K562 (cell line): ENCODE measurements around the gene AIM2. TPM values are rescaled to one million over a fixed set of nuclear protein-coding genes. Genes with fewer than 3 reads are reported as not detected.

Experiments used
- ATAC-seq: fragments of 200-7000 bp; cut with Tn5 transposase; 3 replicates; pipeline ENCODE4 v1.9.1; 2020; ENCODE audit warnings: moderate library complexity
- BruUV-seq: library from RNA; stranded (reverse); fragments of 400-500 nt; replicated peaks from 2 replicates; lab custom pipeline; 2021; lab: Mats Ljungman, UMichigan
- CTCF ChIA-PET: fragments of 300-600 bp; formaldehyde crosslinking; extraction: SDS; loops from one replicate; lab custom pipeline; 2021; ENCODE audit warnings: low intra/inter-chr PET ratio; lab: Yijun Ruan, JAX
- POLR2A ChIA-PET: fragments of 300-600, 350-650 bp; sonication (Branson Sonifier 250); formaldehyde crosslinking; extraction: SDS; loops from one replicate; lab custom pipeline; 2021; ENCODE audit warnings: antibody characterized with exemption, inconsistent platforms; lab: Yijun Ruan, JAX
- DNase-seq, 4 experiments: peaks; one replicate each; pipeline versions ENCODE4 v3.0.0 to v3.0.0-alpha.2; 2011 to 2018; ENCODE audit warnings: low spot score in 3 of 4, mixed read lengths in 3 of 4; ENCODE audit errors: extremely low read depth in 1 of 4
- FAIRE-seq: peaks from 2 replicates; lab custom pipeline; 2011; peaks lifted over from hg19 to GRCh38; lab: Jason Lieb, UNC
- H2AFZ ChIP-seq: 2 replicates; pipeline ENCODE4 v1.6.0; 2011; ENCODE audit warnings: low read depth, low read length, control low read depth, inconsistent platforms
- H3K27ac ChIP-seq: fragments of 200-600 bp; 3 replicates; pipeline ENCODE4 v1.8.0; 2011; ENCODE audit warnings: low read depth, mild to moderate bottlenecking, control low read depth, inconsistent platforms, low read length, moderate library complexity, mixed read lengths; ENCODE audit errors: extremely low read depth
- H3K27me3 ChIP-seq, 2 experiments: fragments of 300-600 bp in 1 of 2; 2 replicates in 1 of 2; 3 replicates in 1 of 2; pipeline versions ENCODE4 v1.6.0 to v1.8.0; 2011; ENCODE audit warnings: inconsistent platforms in 2 of 2, low read length in 2 of 2, mild to moderate bottlenecking in 1 of 2, mixed read lengths in 1 of 2, moderate library complexity in 1 of 2; ENCODE audit not compliant: control insufficient read depth in 2 of 2, insufficient read depth in 2 of 2
- H3K36me3 ChIP-seq: fragments of 300-600 bp; 3 replicates; pipeline ENCODE4 v1.8.0; 2011; ENCODE audit warnings: mild to moderate bottlenecking, low read length, inconsistent platforms; ENCODE audit not compliant: control insufficient read depth, insufficient read depth
- H3K4me1 ChIP-seq, 2 experiments: fragments of 200-600 bp in 1 of 2; replicated peaks in 1 of 2; 2 replicates in 1 of 2; 3 replicates in 1 of 2; pipeline versions ENCODE4 v1.5.1 to v1.8.0; 2011; ENCODE audit warnings: inconsistent platforms in 2 of 2, low read length in 2 of 2, mild to moderate bottlenecking in 1 of 2, mixed read lengths in 1 of 2, moderate library complexity in 1 of 2; ENCODE audit not compliant: control insufficient read depth in 2 of 2, insufficient read depth in 2 of 2
- H3K4me2 ChIP-seq: 2 replicates; pipeline ENCODE4 v1.6.1; 2011; ENCODE audit warnings: low read length, control low read depth, inconsistent platforms, mixed read lengths; ENCODE audit not compliant: insufficient read depth
- H3K4me3 ChIP-seq: fragments of 200-600 bp; sonication (generic), shearing (Covaris generic); 2 replicates; pipeline ENCODE4 v1.5.1; 2016; ENCODE audit warnings: control low read depth, inconsistent platforms
- H3K79me2 ChIP-seq: fragments of 200-600 bp; 3 replicates; pipeline ENCODE4 v1.8.0; 2011; ENCODE audit warnings: low read length, inconsistent platforms; ENCODE audit not compliant: control insufficient read depth, insufficient read depth
- H3K9ac ChIP-seq, 2 experiments: 2 replicates each; pipeline versions ENCODE4 v1.6.0 to v1.6.1; 2011; ENCODE audit warnings: low read depth in 2 of 2, low read length in 2 of 2, control low read depth in 1 of 2, inconsistent platforms in 1 of 2, mild to moderate bottlenecking in 1 of 2, mixed read lengths in 1 of 2; ENCODE audit not compliant: insufficient read depth in 1 of 2
- H3K9me1 ChIP-seq: one replicate; pipeline ENCODE4 v1.6.0; 2011; ENCODE audit warnings: inconsistent platforms, mild to moderate bottlenecking, low read length, moderate library complexity; ENCODE audit not compliant: control insufficient read depth, insufficient read depth
- H3K9me3 ChIP-seq: replicated peaks from 2 replicates; pipeline ENCODE4 v1.5.1; 2011; ENCODE audit warnings: low read depth, low read length, inconsistent platforms; ENCODE audit not compliant: control insufficient read depth, insufficient read depth
- H4K20me1 ChIP-seq: replicated peaks from 2 replicates; pipeline ENCODE4 v1.6.1; 2011; ENCODE audit warnings: low read length, inconsistent platforms, mixed read lengths; ENCODE audit not compliant: control insufficient read depth, insufficient read depth
- COPS2 ChIP-seq: fragments of 450-650 bp; conservative IDR thresholded peaks from 2 replicates; pipeline ENCODE4 v1.6.1; 2016; ENCODE audit warnings: mild to moderate bottlenecking, moderate library complexity
- CREM ChIP-seq: IDR thresholded peaks from 2 replicates; pipeline ENCODE4 v1.6.1; 2014; ENCODE audit warnings: antibody characterized with exemption, low read depth
- GATAD2A ChIP-seq: fragments of 450-650 bp; IDR thresholded peaks from 2 replicates; pipeline ENCODE4 v1.6.1; 2017
- ZC3H4 ChIP-seq: sonication (generic); formaldehyde crosslinking; IDR thresholded peaks from 2 replicates; pipeline ENCODE4 v1.9.0; 2021; ENCODE audit warnings: missing genetic modification reagents, borderline replicate concordance
- ZNF232 ChIP-seq: sonication (generic); formaldehyde crosslinking; IDR thresholded peaks from 2 replicates; pipeline ENCODE4 v1.8.0; 2022; ENCODE audit warnings: mild to moderate bottlenecking, missing genetic modification reagents
- WGBS: fragments of 100-300 bp; shearing (Covaris generic); methylation state at CpG from one replicate; pipeline ENCODE4 v1.1.6; 2016; ENCODE audit warnings: low coverage, mixed read lengths; ENCODE audit not compliant: insufficient coverage; ENCODE audit errors: missing lambda C conversion rate; 5-methylcytosine and 5-hydroxymethylcytosine counted together
- in situ Hi-C: fragments of 300-500 bp; cut with MboI; formaldehyde crosslinking; loops from 4 replicates; pipeline ENCODE4 v1.15.0; 2018; ENCODE audit warnings: inconsistent platforms, mixed read lengths
- intact Hi-C: fragments of 100-400 bp; cut with micrococcal nuclease; formaldehyde crosslinking; loops from 2 replicates; pipeline ENCODE4 v1.14.2; 2022
- polyA plus RNA-seq, 8 experiments: library from polyadenylated mRNA; depleted of rRNA in 4 of 8; stranded (reverse) in 5 of 8; unstranded in 3 of 8; fragments of >200 nt; fragmentation: Nextera tagmentation in 2 of 8; fragmentation: Illumina TruSeq in 1 of 8; extraction: Ambion mirVana in 2 of 8; extraction: Trizol in 1 of 8; gene quantifications; 2 replicates each; pipeline versions ENCODE4 v1.2.1 to v1.2.3, GENCODE V29; 2011 to 2014; ENCODE audit warnings: inconsistent platforms in 1 of 8, missing spikeins in 1 of 8
- total RNA-seq, 7 experiments: library from RNA; depleted of rRNA in 6 of 7; stranded (reverse); fragments of >200 nt in 6 of 7; fragmentation: Illumina TruSeq in 2 of 7; extraction: Trizol in 2 of 7; gene quantifications; 2 replicates each; pipeline versions ENCODE4 v1.2.1 to v1.2.3, GENCODE V29; 2011 to 2021; ENCODE audit warnings: low replicate concordance in 1 of 7
- TF ChIP-seq, protein P1 (sequence below): sonication (generic); formaldehyde crosslinking; IDR thresholded peaks from 2 replicates; pipeline ENCODE4 v1.8.0; 2022; ENCODE audit warnings: mild to moderate bottlenecking, missing genetic modification reagents, borderline replicate concordance

The AIM2 gene
- total and polyA plus RNA-seq, 9 of the 15 experiments (the other 6 are each of a cell fraction or from before 2014, with no cell fraction given), result 0.10 to 0.95 (median 0.22) TPM

DNA sequence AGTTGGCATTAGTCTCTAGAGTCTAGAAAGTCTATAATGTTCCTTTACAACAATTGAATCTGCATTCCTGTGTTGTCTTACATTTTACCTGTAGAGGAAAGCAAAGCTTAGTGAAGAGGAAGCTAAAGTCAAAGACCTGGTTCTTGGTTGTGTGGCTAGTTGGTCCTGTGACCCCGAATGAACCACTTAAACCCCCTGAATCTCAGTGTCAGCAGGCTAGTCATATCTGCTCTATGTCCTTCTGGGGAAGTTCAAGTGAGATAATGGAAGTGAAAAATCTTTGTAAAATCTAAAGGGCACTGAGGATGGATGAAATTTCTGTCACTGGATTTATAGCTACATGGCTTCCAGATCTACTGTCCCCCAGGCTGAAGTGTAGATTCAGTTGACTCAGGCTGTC, 24.0 kb upstream of the AIM2 start:
- Histone ChIP-seq H3K27me3 (peaks cover 2 to 8% of the 10 kb centered on the region in 2 experiments; a peak in 3 of 5 replicates), H3K36me3 (no peaks in the 10 kb centered on the region), H3K79me2 (no peaks in the 10 kb centered on the region), H3K4me1 (no peaks in the 10 kb centered on the region), H3K4me2 (no peak overlapping the region), H3K9me3 (no peaks in the 10 kb centered on the region), H3K9me1 (no peaks in the 10 kb centered on the region), H3K4me3 (no peak overlapping the region), H3K27ac (no peak overlapping the region), H2AFZ (no peak overlapping the region), H4K20me1 (no peaks in the 10 kb centered on the region), H3K9ac (no peak overlapping the region)
- FAIRE-seq, result no peak
- intact Hi-C loops (no loop called here), in situ Hi-C loops (no loop called here)
- DNase-seq, result no peak
- TF ChIP-seq CREM (no peak), ZNF232 (CRISPR knock-in tag) (no peak), GATAD2A (no peak), COPS2 (no peak), ZC3H4 (CRISPR knock-in tag) (no peak)
- TF ChIP-seq, protein P1, sequence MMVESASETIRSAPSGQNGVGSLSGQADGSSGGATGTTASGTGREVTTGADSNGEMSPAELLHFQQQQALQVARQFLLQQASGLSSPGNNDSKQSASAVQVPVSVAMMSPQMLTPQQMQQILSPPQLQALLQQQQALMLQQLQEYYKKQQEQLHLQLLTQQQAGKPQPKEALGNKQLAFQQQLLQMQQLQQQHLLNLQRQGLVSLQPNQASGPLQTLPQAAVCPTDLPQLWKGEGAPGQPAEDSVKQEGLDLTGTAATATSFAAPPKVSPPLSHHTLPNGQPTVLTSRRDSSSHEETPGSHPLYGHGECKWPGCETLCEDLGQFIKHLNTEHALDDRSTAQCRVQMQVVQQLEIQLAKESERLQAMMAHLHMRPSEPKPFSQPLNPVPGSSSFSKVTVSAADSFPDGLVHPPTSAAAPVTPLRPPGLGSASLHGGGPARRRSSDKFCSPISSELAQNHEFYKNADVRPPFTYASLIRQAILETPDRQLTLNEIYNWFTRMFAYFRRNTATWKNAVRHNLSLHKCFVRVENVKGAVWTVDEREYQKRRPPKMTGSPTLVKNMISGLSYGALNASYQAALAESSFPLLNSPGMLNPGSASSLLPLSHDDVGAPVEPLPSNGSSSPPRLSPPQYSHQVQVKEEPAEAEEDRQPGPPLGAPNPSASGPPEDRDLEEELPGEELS (CRISPR knock-in tag), result no peak
- 0% methylated on average over 1 of the region's 1 CpG for WGBS
- CTCF ChIA-PET, result no interaction called here
- POLR2A ChIA-PET, result no interaction called here
- no TSS peak for BruUV-seq
- no peak for ATAC-seq
